GM23338 (cell line): ENCODE data around the gene EMP2. TPM values are rescaled to one million over a fixed set of nuclear protein-coding genes. Genes with fewer than 3 reads are reported as not detected.

ENCODE experiments used
- ATAC-seq: fragments of 200-7000 bp; cut with Tn5 transposase; 3 replicates; pipeline ENCODE4 v1.9.1; 2020
- DNase-seq: peaks from one replicate; pipeline ENCODE4 v3.0.0-alpha.2; 2015; ENCODE audit warnings: low spot score
- H2AFZ ChIP-seq: fragments of 200-600 bp; sonication (generic); 2 replicates; pipeline ENCODE4 v1.8.0; 2016; ENCODE audit warnings: antibody characterized with exemption, mild to moderate bottlenecking, moderate library complexity
- H3F3A ChIP-seq: fragments of 200-600 bp; sonication (generic); replicated peaks from 2 replicates; pipeline ENCODE4 v1.8.0; 2017; ENCODE audit warnings: antibody characterized with exemption, mixed run types, low read depth
- H3K27ac ChIP-seq: fragments of 200-600 bp; sonication (generic); 2 replicates; pipeline ENCODE4 v1.6.1; 2016; ENCODE audit warnings: low read depth
- H3K27me3 ChIP-seq: fragments of 200-600 bp; sonication (generic); 2 replicates; pipeline ENCODE4 v1.8.0; 2016; ENCODE audit warnings: mild to moderate bottlenecking, mixed run types, moderate library complexity; ENCODE audit not compliant: insufficient read depth
- H3K36me3 ChIP-seq: fragments of 200-600 bp; sonication (generic); 2 replicates; pipeline ENCODE4 v1.8.0; 2016; ENCODE audit warnings: mild to moderate bottlenecking; ENCODE audit not compliant: insufficient read depth
- H3K4me1 ChIP-seq: fragments of 200-600 bp; sonication (generic); 2 replicates; pipeline ENCODE4 v1.8.0; 2016; ENCODE audit warnings: mild to moderate bottlenecking, moderate library complexity; ENCODE audit not compliant: insufficient read depth
- H3K4me2 ChIP-seq: fragments of 200-600 bp; sonication (generic); 2 replicates; pipeline ENCODE4 v1.7.1; 2017; ENCODE audit warnings: mixed run types
- H3K4me3 ChIP-seq: fragments of 200-600 bp; sonication (generic); 2 replicates; pipeline ENCODE4 v1.6.1; 2016; ENCODE audit warnings: mixed run types
- H3K79me2 ChIP-seq: fragments of 200-600 bp; sonication (generic); replicated peaks from 2 replicates; pipeline ENCODE4 v1.8.0; 2017; ENCODE audit warnings: mild to moderate bottlenecking; ENCODE audit not compliant: insufficient read depth
- H3K9me2 ChIP-seq: fragments of 200-600 bp; sonication (generic); 2 replicates; pipeline ENCODE4 v1.8.0; 2017; ENCODE audit not compliant: insufficient read depth
- H4K20me1 ChIP-seq: fragments of 200-600 bp; sonication (generic); replicated peaks from 2 replicates; pipeline ENCODE4 v1.8.0; 2017; ENCODE audit warnings: mild to moderate bottlenecking; ENCODE audit not compliant: insufficient read depth
- H3K27ac Mint-ChIP-seq: 2 replicates; pipeline ENCODE4 v1.8.0; 2020; ENCODE audit warnings: inconsistent platforms, mild to moderate bottlenecking, moderate library complexity, mixed read lengths
- H3K27me3 Mint-ChIP-seq: 3 replicates; pipeline ENCODE4 v1.8.0; 2022; ENCODE audit warnings: low read depth, mild to moderate bottlenecking, moderate library complexity, mixed read lengths, inconsistent platforms; ENCODE audit not compliant: insufficient read depth, poor library complexity
- H3K36me3 Mint-ChIP-seq: 3 replicates; pipeline ENCODE4 v1.8.0; 2021; ENCODE audit warnings: low read depth, mild to moderate bottlenecking, inconsistent platforms, moderate library complexity, mixed read lengths
- H3K4me1 Mint-ChIP-seq: 3 replicates; pipeline ENCODE4 v1.8.0; 2020; ENCODE audit warnings: mild to moderate bottlenecking, inconsistent platforms, mixed read lengths
- H3K4me3 Mint-ChIP-seq: 3 replicates; pipeline ENCODE4 v1.8.0; 2021; ENCODE audit warnings: moderate library complexity, mild to moderate bottlenecking, inconsistent platforms, mixed read lengths
- H3K9me3 Mint-ChIP-seq: 3 replicates; pipeline ENCODE4 v1.8.0; 2020; ENCODE audit warnings: moderate library complexity, mild to moderate bottlenecking, inconsistent platforms, mixed read lengths
- CREB1 ChIP-seq: fragments of 250-450 bp; sonication (Bioruptor Pico); IDR thresholded peaks from 2 replicates; pipeline ENCODE4 v1.5.0; 2020; ENCODE audit warnings: low read depth, mild to moderate bottlenecking, moderate library complexity
- EZH2 ChIP-seq: fragments of 200-600 bp; sonication (generic); IDR thresholded peaks from one replicate; pipeline ENCODE4 v1.8.0; 2017; ENCODE audit warnings: antibody characterized with exemption, mild to moderate bottlenecking, low read depth; ENCODE audit not compliant: unreplicated experiment
- JUNB ChIP-seq: IDR thresholded peaks from one replicate; pipeline ENCODE4 v1.6.1; 2016; ENCODE audit warnings: antibody characterized with exemption; ENCODE audit not compliant: unreplicated experiment
- POLR2AphosphoS5 ChIP-seq: IDR thresholded peaks from 2 replicates; pipeline ENCODE4 v1.6.1; 2016; ENCODE audit warnings: antibody characterized with exemption, low read depth
- STAT1 ChIP-seq: IDR thresholded peaks from one replicate; pipeline ENCODE4 v1.6.1; 2016; ENCODE audit warnings: antibody characterized with exemption; ENCODE audit not compliant: unreplicated experiment
- ZNF114 ChIP-seq: fragments of 250-450 bp; sonication (Bioruptor Pico); IDR thresholded peaks from 2 replicates; pipeline ENCODE4 v1.5.0; 2020; ENCODE audit warnings: mild to moderate bottlenecking, moderate library complexity
- polyA plus RNA-seq: library from polyadenylated mRNA; unstranded; fragments of >200 nt; fragmentation: Nextera tagmentation; extraction: Ambion mirVana; gene quantifications from 2 replicates; pipeline ENCODE4 v1.2.1, GENCODE V29; 2016
- total RNA-seq: library from RNA; depleted of rRNA; stranded (reverse); fragments of >200 nt; shearing (Covaris generic); gene quantifications from 2 replicates; pipeline ENCODE4 v1.2.3, GENCODE V29; 2014
- TF ChIP-seq, protein P1 (sequence below), 2 experiments: fragments of 200-600 bp in 1 of 2; sonication (generic) in 1 of 2; conservative IDR thresholded peaks; 2 replicates each; pipeline versions ENCODE4 v1.5.1 to v1.6.1; 2016 to 2017; ENCODE audit warnings: antibody characterized with exemption in 2 of 2, low read depth in 2 of 2, mild to moderate bottlenecking in 2 of 2, moderate library complexity in 1 of 2
- TF ChIP-seq, protein P2 (sequence below): IDR thresholded peaks from one replicate; pipeline ENCODE4 v1.6.1; 2018; ENCODE audit warnings: antibody characterized with exemption; ENCODE audit not compliant: unreplicated experiment

EMP2 gene
- total and polyA plus RNA-seq, 2 experiments from 2014 or later: 7.3 to 40.1 TPM

DNA sequence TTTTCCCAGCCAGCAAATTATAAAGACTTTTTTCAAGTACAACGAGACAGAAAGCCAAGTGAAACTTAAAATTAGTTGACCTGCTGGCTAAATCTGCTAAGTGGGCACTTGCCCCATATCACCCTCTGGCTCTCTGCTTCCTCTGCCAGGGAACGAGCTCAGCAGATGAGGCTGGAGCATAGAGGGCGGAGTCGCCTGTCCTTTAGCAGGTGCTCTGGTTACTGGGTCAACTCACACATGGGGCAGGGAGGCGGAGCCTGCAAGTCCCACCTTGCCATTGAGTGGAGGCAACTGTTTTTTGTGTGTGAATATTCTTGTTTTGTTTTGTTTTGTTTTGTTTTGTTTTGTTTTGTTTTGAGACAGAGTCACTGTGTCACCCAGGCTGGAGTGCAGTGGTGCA is 62.5 kb downstream of the EMP2 start:
- no peak overlapping the region for H2AFZ ChIP-seq
- no peaks in the 10 kb centered on the region for H3K27me3 ChIP-seq
- H3K9me2 ChIP-seq: no peaks in the 10 kb centered on the region
- Mint-ChIP-seq H3K27ac (no peak overlapping the region), H3K36me3 (peaks cover 3% of the 10 kb centered on the region; the same call in 1 of the 3 replicates), H3K4me1 (no peaks in the 10 kb centered on the region), H3K27me3 (peaks cover 3% of the 10 kb centered on the region), H3K4me3 (no peak overlapping the region), H3K9me3 (peaks cover 5% of the 10 kb centered on the region)
- DNase-seq (peak; percentile 13), ATAC-seq (no peak; the same call in 1 of the 3 replicates)
- no peak overlapping the region for H3K27ac ChIP-seq
- no peak overlapping the region for H3K4me3 ChIP-seq
- no peak for TF ChIP-seq JUNB
- H3K4me2 ChIP-seq: no peak overlapping the region
- H4K20me1 ChIP-seq: no peaks in the 10 kb centered on the region
- H3F3A ChIP-seq: 0 out of 2 replicates have a peak, but pooled peaks cover 2% of the 10 kb centered on the region
- no peaks in the 10 kb centered on the region for H3K36me3 ChIP-seq
- H3K79me2 ChIP-seq: no peaks in the 10 kb centered on the region
- H3K4me1 ChIP-seq: no peaks in the 10 kb centered on the region

DNA sequence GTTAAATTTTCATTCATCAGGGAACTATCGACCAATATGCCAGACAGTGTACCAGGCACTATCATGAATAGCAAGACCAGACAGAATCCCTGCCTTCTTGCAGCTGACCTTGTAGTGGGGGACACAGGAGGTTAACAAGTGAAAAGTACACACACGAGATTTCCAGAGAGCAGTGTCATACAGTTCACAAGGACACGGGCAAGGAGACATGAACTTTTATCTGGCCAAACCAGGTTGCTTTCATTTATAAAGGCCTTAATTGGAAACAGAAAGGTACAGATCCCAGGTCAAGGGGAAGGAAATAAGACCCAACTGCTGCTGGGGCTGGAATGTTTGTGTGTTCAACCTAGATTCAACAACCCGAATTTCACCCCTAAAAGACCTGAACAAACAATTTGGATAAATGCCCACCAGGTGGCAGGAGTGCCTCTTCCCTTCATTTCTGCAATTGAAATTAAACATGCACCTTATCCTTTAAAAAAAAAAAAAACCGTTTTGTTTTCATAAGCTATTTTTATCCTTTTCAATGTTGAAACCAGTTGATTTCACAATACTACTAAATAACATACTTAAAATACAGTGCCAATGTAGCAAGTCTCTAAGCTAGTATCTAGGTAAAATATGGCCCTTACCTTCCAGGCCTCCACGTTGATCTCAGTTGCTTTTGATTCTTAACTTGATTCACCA is 65.9 kb downstream of the EMP2 start:
- peaks cover 10% of the 10 kb centered on the region for H3K9me3 Mint-ChIP-seq
- H3K4me3 Mint-ChIP-seq: no peak overlapping the region
- Histone ChIP-seq H3K9me2 (no peaks in the 10 kb centered on the region), H2AFZ (0 out of 2 replicates have a peak overlapping the region, but pooled peaks have one; percentile 23), H3K4me2 (no peak overlapping the region), H3K4me3 (no peak overlapping the region), H4K20me1 (no peaks in the 10 kb centered on the region), H3K27ac (no peak overlapping the region), H3K4me1 (no peaks in the 10 kb centered on the region), H3K79me2 (no peaks in the 10 kb centered on the region), H3K27me3 (no peaks in the 10 kb centered on the region), H3F3A (no peaks in the 10 kb centered on the region), H3K36me3 (no peaks in the 10 kb centered on the region)
- TF ChIP-seq POLR2AphosphoS5: no peak
- TF ChIP-seq, protein P1, sequence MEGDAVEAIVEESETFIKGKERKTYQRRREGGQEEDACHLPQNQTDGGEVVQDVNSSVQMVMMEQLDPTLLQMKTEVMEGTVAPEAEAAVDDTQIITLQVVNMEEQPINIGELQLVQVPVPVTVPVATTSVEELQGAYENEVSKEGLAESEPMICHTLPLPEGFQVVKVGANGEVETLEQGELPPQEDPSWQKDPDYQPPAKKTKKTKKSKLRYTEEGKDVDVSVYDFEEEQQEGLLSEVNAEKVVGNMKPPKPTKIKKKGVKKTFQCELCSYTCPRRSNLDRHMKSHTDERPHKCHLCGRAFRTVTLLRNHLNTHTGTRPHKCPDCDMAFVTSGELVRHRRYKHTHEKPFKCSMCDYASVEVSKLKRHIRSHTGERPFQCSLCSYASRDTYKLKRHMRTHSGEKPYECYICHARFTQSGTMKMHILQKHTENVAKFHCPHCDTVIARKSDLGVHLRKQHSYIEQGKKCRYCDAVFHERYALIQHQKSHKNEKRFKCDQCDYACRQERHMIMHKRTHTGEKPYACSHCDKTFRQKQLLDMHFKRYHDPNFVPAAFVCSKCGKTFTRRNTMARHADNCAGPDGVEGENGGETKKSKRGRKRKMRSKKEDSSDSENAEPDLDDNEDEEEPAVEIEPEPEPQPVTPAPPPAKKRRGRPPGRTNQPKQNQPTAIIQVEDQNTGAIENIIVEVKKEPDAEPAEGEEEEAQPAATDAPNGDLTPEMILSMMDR (conservative IDR thresholded peaks at IDR 0.05; ENCODE audit: low read depth in 2 of 2): peak; percentile 70 to 81
- TF ChIP-seq JUNB: no peak
- peaks cover 3% of the 10 kb centered on the region; the same call in 1 of the 3 replicates for H3K36me3 Mint-ChIP-seq
- peak; percentile 44 for ATAC-seq
- H3K27me3 Mint-ChIP-seq: no peaks in the 10 kb centered on the region
- no peaks in the 10 kb centered on the region for H3K4me1 Mint-ChIP-seq
- H3K27ac Mint-ChIP-seq: no peak overlapping the region; the same call in 1 of the 2 replicates
- peak; percentile 79 for DNase-seq

DNA sequence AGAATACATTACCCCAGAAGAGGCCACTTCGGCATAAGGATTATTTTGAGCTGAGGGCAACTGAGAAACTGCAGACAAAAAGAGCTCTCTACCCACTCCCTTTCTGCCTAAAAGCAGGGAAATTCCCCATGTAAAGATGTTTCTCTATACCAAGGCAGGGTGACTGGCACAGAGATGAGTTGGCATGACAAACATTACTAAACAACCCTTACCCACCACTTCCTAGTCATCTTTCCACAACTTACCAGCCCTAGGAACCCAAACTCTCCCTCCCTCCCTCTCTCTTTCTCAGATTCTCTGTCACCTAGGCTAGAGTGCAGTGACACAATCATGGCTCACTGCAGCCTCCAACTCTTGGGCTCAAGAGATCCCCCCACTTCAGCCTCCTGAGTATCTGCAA is 68.6 kb downstream of the EMP2 start:
- Mint-ChIP-seq H3K4me1 (no peaks in the 10 kb centered on the region), H3K27me3 (no peaks in the 10 kb centered on the region), H3K4me3 (no peak overlapping the region), H3K9me3 (peaks cover 10% of the 10 kb centered on the region), H3K27ac (no peak overlapping the region), H3K36me3 (peaks cover 3% of the 10 kb centered on the region; the same call in 1 of the 3 replicates)
- no peaks in the 10 kb centered on the region for H3K4me1 ChIP-seq
- H3K4me3 ChIP-seq: no peak overlapping the region
- H3K27me3 ChIP-seq: no peaks in the 10 kb centered on the region
- H2AFZ ChIP-seq: no peak overlapping the region
- TF ChIP-seq, protein P2, sequence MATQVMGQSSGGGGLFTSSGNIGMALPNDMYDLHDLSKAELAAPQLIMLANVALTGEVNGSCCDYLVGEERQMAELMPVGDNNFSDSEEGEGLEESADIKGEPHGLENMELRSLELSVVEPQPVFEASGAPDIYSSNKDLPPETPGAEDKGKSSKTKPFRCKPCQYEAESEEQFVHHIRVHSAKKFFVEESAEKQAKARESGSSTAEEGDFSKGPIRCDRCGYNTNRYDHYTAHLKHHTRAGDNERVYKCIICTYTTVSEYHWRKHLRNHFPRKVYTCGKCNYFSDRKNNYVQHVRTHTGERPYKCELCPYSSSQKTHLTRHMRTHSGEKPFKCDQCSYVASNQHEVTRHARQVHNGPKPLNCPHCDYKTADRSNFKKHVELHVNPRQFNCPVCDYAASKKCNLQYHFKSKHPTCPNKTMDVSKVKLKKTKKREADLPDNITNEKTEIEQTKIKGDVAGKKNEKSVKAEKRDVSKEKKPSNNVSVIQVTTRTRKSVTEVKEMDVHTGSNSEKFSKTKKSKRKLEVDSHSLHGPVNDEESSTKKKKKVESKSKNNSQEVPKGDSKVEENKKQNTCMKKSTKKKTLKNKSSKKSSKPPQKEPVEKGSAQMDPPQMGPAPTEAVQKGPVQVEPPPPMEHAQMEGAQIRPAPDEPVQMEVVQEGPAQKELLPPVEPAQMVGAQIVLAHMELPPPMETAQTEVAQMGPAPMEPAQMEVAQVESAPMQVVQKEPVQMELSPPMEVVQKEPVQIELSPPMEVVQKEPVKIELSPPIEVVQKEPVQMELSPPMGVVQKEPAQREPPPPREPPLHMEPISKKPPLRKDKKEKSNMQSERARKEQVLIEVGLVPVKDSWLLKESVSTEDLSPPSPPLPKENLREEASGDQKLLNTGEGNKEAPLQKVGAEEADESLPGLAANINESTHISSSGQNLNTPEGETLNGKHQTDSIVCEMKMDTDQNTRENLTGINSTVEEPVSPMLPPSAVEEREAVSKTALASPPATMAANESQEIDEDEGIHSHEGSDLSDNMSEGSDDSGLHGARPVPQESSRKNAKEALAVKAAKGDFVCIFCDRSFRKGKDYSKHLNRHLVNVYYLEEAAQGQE: no peak
- TF ChIP-seq JUNB: no peak
- TF ChIP-seq EZH2: no peak
- TF ChIP-seq CREB1 (CRISPR knock-in tag): no peak
- no peak for TF ChIP-seq ZNF114 (CRISPR knock-in tag)
- TF ChIP-seq STAT1: no peak
- no peaks in the 10 kb centered on the region for H3F3A ChIP-seq
- no peaks in the 10 kb centered on the region for H4K20me1 ChIP-seq
- no peaks in the 10 kb centered on the region; the same call in 1 of the 2 replicates for H3K9me2 ChIP-seq
- no peak for ATAC-seq
- no peaks in the 10 kb centered on the region for H3K79me2 ChIP-seq
- DNase-seq: no peak
- no peaks in the 10 kb centered on the region for H3K36me3 ChIP-seq
- no peak overlapping the region for H3K4me2 ChIP-seq
- no peak overlapping the region for H3K27ac ChIP-seq
